NCI-H2107 treated with DMSO at 0.1 percent for 48 hours (cell line): ENCODE data around the gene SHFL.

Source experiments
- DNase-seq: peaks from one replicate; lab custom pipeline; 2025; ENCODE audit not compliant: unreplicated experiment; lab: John Stamatoyannopoulos, UW

Gene SHFL

GRCh38 chr19:10085641-10086590, at the start of gene SHFL:
TSS of gene SHFL (plus strand) at chr19:10086317. CDS start at chr19:10086428, 111 bp downstream.
- DNase-seq = no peak

GRCh38 chr19:10036601-10037071, 49.5 kb upstream of the SHFL start:
- no peak for DNase-seq

GRCh38 chr19:10037367-10037766, 48.8 kb upstream of the SHFL start:
- DNase-seq = no peak

- DNase-seq = no peak
Observed at GRCh38 chr19:10037809-10038208, 48.3 kb upstream of the SHFL start.

GRCh38 chr19:10043286-10043927, 42.7 kb upstream of the SHFL start:
- no peak for DNase-seq

- DNase-seq = no peak
Observed at GRCh38 chr19:10044390-10044789, 41.7 kb upstream of the SHFL start.

GRCh38 chr19:10045371-10045770, 40.7 kb upstream of the SHFL start:
- DNase-seq = no peak

- no peak for DNase-seq
Observed at GRCh38 chr19:10049626-10050025, 36.5 kb upstream of the SHFL start.

- DNase-seq = no peak
Observed at GRCh38 chr19:10052602-10053360, 33.3 kb upstream of the SHFL start.

- DNase-seq = no peak
Observed at GRCh38 chr19:10061717-10062310, 24.3 kb upstream of the SHFL start.

- no peak for DNase-seq
Observed at GRCh38 chr19:10068205-10068604, 17.9 kb upstream of the SHFL start.

GRCh38 chr19:10069046-10069445, 17.1 kb upstream of the SHFL start:
- no peak for DNase-seq

GRCh38 chr19:10070730-10071446, 15.2 kb upstream of the SHFL start:
- no peak for DNase-seq

- no peak for DNase-seq
Observed at GRCh38 chr19:10074153-10074552, 12.0 kb upstream of the SHFL start.

GRCh38 chr19:10076535-10076934, 9.6 kb upstream of the SHFL start:
- no peak for DNase-seq

- DNase-seq = no peak
Observed at GRCh38 chr19:10078329-10078728, 7.8 kb upstream of the SHFL start.

GRCh38 chr19:10079031-10079453, 7.1 kb upstream of the SHFL start:
- DNase-seq = no peak

GRCh38 chr19:10083911-10084310, 2.2 kb upstream of the SHFL start:
- DNase-seq = no peak

- no peak for DNase-seq
Observed at GRCh38 chr19:10084803-10085202, 1.3 kb upstream of the SHFL start.

- DNase-seq = no peak
Observed at GRCh38 chr19:10086591-10087192, 575 bp downstream of the SHFL start.
